RWPE2 (cell line): ENCODE results near the gene PCSK6.

Source experiments
- ATAC-seq: fragments of 200-7000 bp; cut with Tn5 transposase; 3 replicates; pipeline ENCODE4 v1.9.1; 2021; ENCODE audit warnings: low read depth
- DNase-seq: peaks from one replicate; pipeline ENCODE4 v3.0.0-alpha.2; 2020; ENCODE audit warnings: low spot score
- H3K27ac ChIP-seq: fragments of 450-650 bp; 2 replicates; pipeline ENCODE4 v1.5.1; 2017; ENCODE audit warnings: mild to moderate bottlenecking; ENCODE audit not compliant: poor library complexity, severe bottlenecking
- H3K27me3 ChIP-seq: fragments of 250-450 bp; sonication (Bioruptor Pico); 2 replicates; pipeline ENCODE4 v1.5.1; 2021; ENCODE audit warnings: mild to moderate bottlenecking, moderate library complexity; ENCODE audit not compliant: insufficient read depth, poor library complexity, severe bottlenecking
- H3K36me3 ChIP-seq: fragments of 250-450 bp; sonication (Bioruptor Pico); 2 replicates; pipeline ENCODE4 v1.5.1; 2020; ENCODE audit warnings: low read depth, mild to moderate bottlenecking, moderate library complexity
- H3K4me1 ChIP-seq: fragments of 250-450 bp; sonication (Bioruptor Pico); 2 replicates; pipeline ENCODE4 v1.5.1; 2021; ENCODE audit warnings: mild to moderate bottlenecking, moderate library complexity; ENCODE audit not compliant: insufficient read depth, poor library complexity, severe bottlenecking
- H3K4me3 ChIP-seq: fragments of 250-450 bp; sonication (Bioruptor Pico); 2 replicates; pipeline ENCODE4 v1.5.1; 2021; ENCODE audit warnings: mild to moderate bottlenecking, moderate library complexity; ENCODE audit not compliant: severe bottlenecking
- H3K9me3 ChIP-seq: fragments of 250-450 bp; sonication (Bioruptor Pico); 2 replicates; pipeline ENCODE4 v1.5.1; 2021; ENCODE audit warnings: mild to moderate bottlenecking, moderate library complexity; ENCODE audit not compliant: severe bottlenecking
- CTCF ChIP-seq: fragments of 450-650 bp; IDR thresholded peaks from one replicate; pipeline ENCODE4 v1.5.1; 2017; ENCODE audit warnings: mild to moderate bottlenecking, moderate library complexity; ENCODE audit not compliant: poor library complexity, severe bottlenecking

The PCSK6 gene

GRCh38 chr15:101520395-101520794, 30.9 kb upstream of the PCSK6 start:
- Histone ChIP-seq H3K27ac (no peak overlapping the region), H3K36me3 (no peaks in the 10 kb centered on the region), H3K27me3 (peaks cover 28% of the 10 kb centered on the region), H3K4me1 (no peaks in the 10 kb centered on the region), H3K9me3 (peaks cover 29% of the 10 kb centered on the region), H3K4me3 (no peak overlapping the region)
- DNase-seq (no peak), ATAC-seq (no peak; the same call in 2 of the 3 replicates)
- TF ChIP-seq CTCF, result no peak

- H3K4me3 ChIP-seq, result no peak overlapping the region
- no peak for ATAC-seq
These were observed 28.0 kb upstream of the PCSK6 start for GRCh38 chr15:101517504-101517903.

GRCh38 chr15:101514318-101514717, 24.8 kb upstream of the PCSK6 start:
- Histone ChIP-seq H3K36me3 (no peaks in the 10 kb centered on the region), H3K27me3 (peaks cover 7% of the 10 kb centered on the region), H3K27ac (no peak overlapping the region), H3K4me3 (no peak overlapping the region), H3K4me1 (no peaks in the 10 kb centered on the region), H3K9me3 (peaks cover 30% of the 10 kb centered on the region)
- ATAC-seq (no peak), DNase-seq (no peak)
- no peak for TF ChIP-seq CTCF

More at GRCh38 chr15:101517504-101517903, 28.0 kb upstream of the PCSK6 start:
- no peak for DNase-seq
- Histone ChIP-seq H3K4me1 (no peaks in the 10 kb centered on the region), H3K9me3 (peaks cover 30% of the 10 kb centered on the region), H3K27me3 (peaks cover 29% of the 10 kb centered on the region), H3K36me3 (no peaks in the 10 kb centered on the region), H3K27ac (no peak overlapping the region)
- no peak for TF ChIP-seq CTCF

GRCh38 chr15:101511717-101512116, 22.2 kb upstream of the PCSK6 start:
- H3K9me3 ChIP-seq, result peaks cover 14% of the 10 kb centered on the region
- no peaks in the 10 kb centered on the region for H3K36me3 ChIP-seq
- H3K4me3 ChIP-seq, result no peak overlapping the region
- TF ChIP-seq CTCF, result no peak
- no peak overlapping the region for H3K27ac ChIP-seq
- no peaks in the 10 kb centered on the region for H3K4me1 ChIP-seq
- ATAC-seq (no peak), DNase-seq (no peak)
- peaks cover 4% of the 10 kb centered on the region for H3K27me3 ChIP-seq

GRCh38 chr15:101510212-101511197, 21.0 kb upstream of the PCSK6 start:
- H3K36me3 ChIP-seq, result no peaks in the 10 kb centered on the region
- DNase-seq (no peak), ATAC-seq (no peak)
- H3K4me1 ChIP-seq, result no peaks in the 10 kb centered on the region
- peaks cover 2% of the 10 kb centered on the region for H3K27me3 ChIP-seq
- H3K4me3 ChIP-seq, result no peak overlapping the region
- H3K9me3 ChIP-seq, result peaks cover 1% of the 10 kb centered on the region
- TF ChIP-seq CTCF, result no peak
- no peak overlapping the region for H3K27ac ChIP-seq
